ENCODE results near the gene PDGFB. TPM values are rescaled to one million over a fixed set of nuclear protein-coding genes. Genes with fewer than 3 reads are reported as not detected.

The PDGFB gene
- total RNA-seq, 2 donors from 2014 or later, result 1.9 to 5.6 TPM

DNA sequence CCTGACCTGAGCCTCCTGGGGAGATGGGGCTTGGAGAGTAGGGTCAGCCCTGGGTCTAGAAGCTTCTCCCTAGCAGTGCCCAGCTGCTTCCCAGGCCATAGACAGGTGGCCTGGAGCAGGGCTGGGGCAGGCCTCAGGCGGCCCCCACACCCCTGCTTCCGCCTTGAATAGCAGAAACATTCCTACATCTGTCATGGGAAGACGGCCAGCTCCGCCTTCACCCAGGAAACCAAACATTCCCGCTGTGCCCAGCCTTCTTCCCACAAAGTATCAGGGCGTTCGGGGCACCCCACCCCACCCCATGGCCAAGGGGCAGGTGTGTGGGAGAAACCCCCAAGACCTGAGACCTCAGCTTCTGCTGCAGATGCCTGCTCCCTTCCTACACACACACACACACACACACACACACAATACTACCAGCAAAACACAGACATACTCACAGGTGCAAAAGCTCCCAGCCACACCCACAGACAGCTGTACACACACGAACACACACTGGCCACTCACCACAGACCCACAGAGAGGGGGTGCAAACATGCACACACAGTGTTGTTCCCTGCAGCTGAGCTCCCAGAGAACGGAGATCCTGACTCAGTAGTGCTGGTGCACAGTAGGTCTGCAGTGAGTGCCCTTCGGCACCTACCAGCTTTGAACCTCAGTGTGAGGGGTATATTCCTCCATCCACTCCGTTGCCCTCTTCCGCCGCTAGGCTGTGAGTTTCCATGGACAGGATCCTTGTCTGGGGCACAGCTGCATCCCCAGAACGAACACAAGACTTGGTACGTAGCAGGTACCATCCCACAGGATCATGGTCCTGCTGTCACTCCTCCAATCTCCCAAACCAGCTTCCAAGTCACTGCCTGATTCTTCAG, 37.4 kb downstream of the PDGFB start:
- Histone ChIP-seq H3K27ac (no peak overlapping the region), H3K36me3 (no peaks in the 10 kb centered on the region)

DNA sequence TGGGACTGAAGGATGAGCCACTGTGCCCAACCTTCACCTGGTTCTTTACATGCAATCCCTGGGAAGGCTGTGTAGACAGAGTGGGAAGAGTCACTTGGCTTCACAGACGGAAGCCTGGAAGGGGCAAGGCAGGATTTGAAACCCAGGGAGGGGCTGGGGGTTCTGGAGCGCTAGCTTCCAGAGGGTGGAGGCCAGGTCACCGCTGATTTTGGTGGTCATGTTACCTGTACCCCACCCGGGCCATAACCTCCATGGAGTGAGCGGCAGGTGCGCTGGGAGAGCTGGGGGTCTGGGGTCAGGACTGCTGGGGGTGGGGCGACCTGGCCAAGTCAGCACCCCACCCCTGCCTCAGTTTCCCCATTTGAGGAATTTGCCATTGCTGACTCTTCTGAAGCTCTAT, 38.3 kb downstream of the PDGFB start:
- no peaks in the 10 kb centered on the region for H3K9me3 ChIP-seq
- no peaks in the 10 kb centered on the region for H3K27me3 ChIP-seq
- DNase-seq, result no peak
- no peak overlapping the region for H3K27ac ChIP-seq
- intact Hi-C loops (cut with DNase I), result no loop called here
- no peak overlapping the region for H3K4me3 ChIP-seq
- no peaks in the 10 kb centered on the region for H3K4me1 ChIP-seq
- H3K36me3 ChIP-seq, result no peaks in the 10 kb centered on the region
- TF ChIP-seq, protein P1, sequence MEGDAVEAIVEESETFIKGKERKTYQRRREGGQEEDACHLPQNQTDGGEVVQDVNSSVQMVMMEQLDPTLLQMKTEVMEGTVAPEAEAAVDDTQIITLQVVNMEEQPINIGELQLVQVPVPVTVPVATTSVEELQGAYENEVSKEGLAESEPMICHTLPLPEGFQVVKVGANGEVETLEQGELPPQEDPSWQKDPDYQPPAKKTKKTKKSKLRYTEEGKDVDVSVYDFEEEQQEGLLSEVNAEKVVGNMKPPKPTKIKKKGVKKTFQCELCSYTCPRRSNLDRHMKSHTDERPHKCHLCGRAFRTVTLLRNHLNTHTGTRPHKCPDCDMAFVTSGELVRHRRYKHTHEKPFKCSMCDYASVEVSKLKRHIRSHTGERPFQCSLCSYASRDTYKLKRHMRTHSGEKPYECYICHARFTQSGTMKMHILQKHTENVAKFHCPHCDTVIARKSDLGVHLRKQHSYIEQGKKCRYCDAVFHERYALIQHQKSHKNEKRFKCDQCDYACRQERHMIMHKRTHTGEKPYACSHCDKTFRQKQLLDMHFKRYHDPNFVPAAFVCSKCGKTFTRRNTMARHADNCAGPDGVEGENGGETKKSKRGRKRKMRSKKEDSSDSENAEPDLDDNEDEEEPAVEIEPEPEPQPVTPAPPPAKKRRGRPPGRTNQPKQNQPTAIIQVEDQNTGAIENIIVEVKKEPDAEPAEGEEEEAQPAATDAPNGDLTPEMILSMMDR (IDR thresholded peaks at IDR 0.05), result no peak
- H3K9ac ChIP-seq (ENCODE audit: low read depth in 2 of 2, low read length in 2 of 2), result no peak overlapping the region

More for the DNA sequence above, 37.4 kb downstream of the PDGFB start:
- no peak overlapping the region for H3K9ac ChIP-seq (ENCODE audit: low read depth in 2 of 2, low read length in 2 of 2)
- no peaks in the 10 kb centered on the region for H3K9me3 ChIP-seq
- DNase-seq, result no peak
- TF ChIP-seq, protein P1 (IDR thresholded peaks at IDR 0.05), result no peak
- no peaks in the 10 kb centered on the region for H3K27me3 ChIP-seq
- no peak overlapping the region for H3K4me3 ChIP-seq
- intact Hi-C loops (cut with DNase I), result no loop called here
- no peaks in the 10 kb centered on the region for H3K4me1 ChIP-seq

DNA sequence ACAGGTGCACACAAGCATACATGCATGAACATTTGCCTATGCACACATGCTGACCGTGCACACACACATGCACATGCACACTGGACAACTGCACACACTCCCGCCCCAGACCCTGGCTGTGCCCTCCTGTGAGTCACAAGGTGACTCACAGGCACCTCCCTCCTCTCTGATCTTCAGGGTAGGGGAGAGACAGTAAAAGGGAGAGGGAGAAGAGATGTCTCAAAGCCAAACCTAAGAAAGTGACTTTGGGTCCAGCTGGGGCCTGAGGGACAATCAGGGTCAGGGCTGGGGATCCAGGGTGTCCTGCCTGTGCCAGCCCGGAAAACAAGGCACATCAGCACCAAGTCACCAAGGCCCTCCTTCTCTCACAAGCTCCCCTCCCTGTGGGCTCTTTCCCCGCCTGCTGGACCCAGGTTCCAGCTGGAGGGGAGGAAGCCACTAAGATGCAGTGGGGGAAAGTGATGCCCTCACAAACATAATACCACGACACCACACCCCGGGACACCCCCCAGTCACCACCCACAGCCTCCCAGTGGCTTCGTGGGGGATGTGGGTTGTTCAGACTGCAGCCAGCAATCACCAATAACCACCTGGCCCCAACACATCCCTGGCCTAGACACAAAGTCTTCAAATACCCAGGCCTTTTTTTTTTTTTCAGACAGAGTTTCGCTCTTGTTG, 39.3 kb downstream of the PDGFB start:
- Histone ChIP-seq H3K9me3 (no peaks in the 10 kb centered on the region), H3K27ac (no peak overlapping the region), H3K4me1 (no peaks in the 10 kb centered on the region), H3K9ac (ENCODE audit: low read depth in 2 of 2, low read length in 2 of 2) (no peak overlapping the region), H3K27me3 (no peaks in the 10 kb centered on the region), H3K36me3 (no peaks in the 10 kb centered on the region), H3K4me3 (no peak overlapping the region)
- no peak for DNase-seq
- TF ChIP-seq, protein P1 (IDR thresholded peaks at IDR 0.05), result no peak
- intact Hi-C loops (cut with DNase I), result no loop called here

DNA sequence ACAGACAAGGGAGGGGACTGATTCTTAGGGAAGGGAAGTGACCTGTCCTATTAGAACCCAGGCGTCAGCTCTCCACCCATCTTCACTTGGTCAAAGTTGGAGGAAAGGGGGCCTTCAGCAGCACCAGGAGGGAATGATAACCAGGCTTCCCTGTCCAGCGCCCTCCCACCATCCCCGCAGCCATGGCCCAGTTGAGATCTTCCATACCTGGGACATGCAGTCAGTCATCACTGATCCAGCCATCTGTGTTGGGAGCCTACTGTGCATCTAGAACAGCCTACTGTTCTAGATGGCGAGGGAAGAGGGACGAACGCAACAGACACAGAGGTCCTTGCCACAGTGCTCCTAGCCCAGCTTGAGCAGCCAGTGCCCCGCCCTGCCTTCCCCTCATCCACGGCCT, 40.6 kb downstream of the PDGFB start:
- Histone ChIP-seq H3K4me3 (no peak overlapping the region), H3K27ac (no peak overlapping the region), H3K9ac (ENCODE audit: low read depth in 2 of 2, low read length in 2 of 2) (no peak overlapping the region), H3K4me1 (no peaks in the 10 kb centered on the region), H3K27me3 (no peaks in the 10 kb centered on the region), H3K9me3 (no peaks in the 10 kb centered on the region), H3K36me3 (no peaks in the 10 kb centered on the region)
- TF ChIP-seq, protein P1 (IDR thresholded peaks at IDR 0.05), result no peak
- DNase-seq, result no peak
- intact Hi-C loops (cut with DNase I), result no loop called here

DNA sequence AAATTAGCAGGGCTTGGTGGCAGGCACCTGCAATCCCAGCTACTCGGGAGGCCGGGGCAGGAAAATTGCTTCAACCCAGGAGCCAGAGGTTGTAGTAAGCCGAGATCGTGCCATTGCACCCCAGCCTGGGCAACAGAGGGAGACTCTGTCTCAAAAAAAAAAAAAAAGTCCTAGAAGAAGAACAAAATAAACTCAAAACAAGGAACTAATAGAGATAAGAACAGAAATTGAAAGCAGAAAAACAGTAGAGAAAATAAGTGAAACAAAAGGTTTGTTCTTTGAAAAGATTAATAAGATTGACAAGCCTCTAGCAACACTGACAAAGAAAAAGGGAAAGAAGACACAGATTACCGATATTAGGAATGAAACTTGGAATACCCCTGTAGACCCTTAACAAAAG, 47.2 kb downstream of the PDGFB start:
- TF ChIP-seq, protein P1 (IDR thresholded peaks at IDR 0.05), result no peak
- intact Hi-C loops (cut with DNase I), result no loop called here

More for the DNA sequence above, 47.2 kb downstream of the PDGFB start:
- no peaks in the 10 kb centered on the region for H3K27me3 ChIP-seq
- H3K4me1 ChIP-seq, result no peaks in the 10 kb centered on the region
- no peak overlapping the region for H3K4me3 ChIP-seq
- no peaks in the 10 kb centered on the region for H3K36me3 ChIP-seq
- DNase-seq, result no peak
- no peak overlapping the region for H3K9ac ChIP-seq (ENCODE audit: low read depth in 2 of 2, low read length in 2 of 2)
- H3K27ac ChIP-seq, result no peak overlapping the region
- H3K9me3 ChIP-seq, result no peaks in the 10 kb centered on the region
